HG03442 (cell line): ENCODE data around the gene PLXNA4.

ENCODE experiments used
- ATAC-seq: cut with Tn5 transposase; IDR thresholded peaks from one replicate; pipeline ENCODE4 v1.9.1; 2021; ENCODE audit warnings: mild to moderate bottlenecking, moderate library complexity; ENCODE audit not compliant: unreplicated experiment

Gene PLXNA4

GRCh38 chr7:132225216-132226030, 350.8 kb downstream of the PLXNA4 start:
- ATAC-seq, result no peak

- no peak for ATAC-seq
Measured at GRCh38 chr7:132221356-132221755, 354.9 kb downstream of the PLXNA4 start.

- ATAC-seq, result no peak
Measured at GRCh38 chr7:132220060-132220459, 356.2 kb downstream of the PLXNA4 start.

- ATAC-seq, result no peak
Measured at GRCh38 chr7:132218876-132219275, 357.4 kb downstream of the PLXNA4 start.

GRCh38 chr7:132216847-132217525, 359.3 kb downstream of the PLXNA4 start:
- ATAC-seq, result no peak

- no peak for ATAC-seq
Measured at GRCh38 chr7:132214452-132214851, 361.8 kb downstream of the PLXNA4 start.

- ATAC-seq, result no peak
Measured at GRCh38 chr7:132213583-132213982, 362.7 kb downstream of the PLXNA4 start.

GRCh38 chr7:132211971-132212370, 364.3 kb downstream of the PLXNA4 start:
- no peak for ATAC-seq

- ATAC-seq, result no peak
Measured at GRCh38 chr7:132210821-132211220, 365.4 kb downstream of the PLXNA4 start.

GRCh38 chr7:132207782-132208181, 368.5 kb downstream of the PLXNA4 start:
- no peak for ATAC-seq

- no peak for ATAC-seq
Measured at GRCh38 chr7:132207211-132207610, 369.1 kb downstream of the PLXNA4 start.

- ATAC-seq, result no peak
Measured at GRCh38 chr7:132206594-132206993, 369.7 kb downstream of the PLXNA4 start.

GRCh38 chr7:132205509-132205908, 370.8 kb downstream of the PLXNA4 start:
- ATAC-seq, result no peak

- ATAC-seq, result no peak
Measured at GRCh38 chr7:132203021-132203420, 373.2 kb downstream of the PLXNA4 start.

GRCh38 chr7:132202541-132202940, 373.7 kb downstream of the PLXNA4 start:
- no peak for ATAC-seq

GRCh38 chr7:132200141-132200540, 376.1 kb downstream of the PLXNA4 start:
- ATAC-seq, result no peak

- ATAC-seq, result no peak
Measured at GRCh38 chr7:132199626-132200025, 376.6 kb downstream of the PLXNA4 start.

GRCh38 chr7:132197772-132198171, 378.5 kb downstream of the PLXNA4 start:
- no peak for ATAC-seq

GRCh38 chr7:132193898-132194297, 382.4 kb downstream of the PLXNA4 start:
- no peak for ATAC-seq

- ATAC-seq, result no peak
Measured at GRCh38 chr7:132192809-132193208, 383.5 kb downstream of the PLXNA4 start.

- no peak for ATAC-seq
Measured at GRCh38 chr7:132191418-132191817, 384.9 kb downstream of the PLXNA4 start.

GRCh38 chr7:132190683-132191082, 385.6 kb downstream of the PLXNA4 start:
- ATAC-seq, result no peak
